ENCODE measurements around the gene SAMD3.

SAMD3 gene

DNA sequence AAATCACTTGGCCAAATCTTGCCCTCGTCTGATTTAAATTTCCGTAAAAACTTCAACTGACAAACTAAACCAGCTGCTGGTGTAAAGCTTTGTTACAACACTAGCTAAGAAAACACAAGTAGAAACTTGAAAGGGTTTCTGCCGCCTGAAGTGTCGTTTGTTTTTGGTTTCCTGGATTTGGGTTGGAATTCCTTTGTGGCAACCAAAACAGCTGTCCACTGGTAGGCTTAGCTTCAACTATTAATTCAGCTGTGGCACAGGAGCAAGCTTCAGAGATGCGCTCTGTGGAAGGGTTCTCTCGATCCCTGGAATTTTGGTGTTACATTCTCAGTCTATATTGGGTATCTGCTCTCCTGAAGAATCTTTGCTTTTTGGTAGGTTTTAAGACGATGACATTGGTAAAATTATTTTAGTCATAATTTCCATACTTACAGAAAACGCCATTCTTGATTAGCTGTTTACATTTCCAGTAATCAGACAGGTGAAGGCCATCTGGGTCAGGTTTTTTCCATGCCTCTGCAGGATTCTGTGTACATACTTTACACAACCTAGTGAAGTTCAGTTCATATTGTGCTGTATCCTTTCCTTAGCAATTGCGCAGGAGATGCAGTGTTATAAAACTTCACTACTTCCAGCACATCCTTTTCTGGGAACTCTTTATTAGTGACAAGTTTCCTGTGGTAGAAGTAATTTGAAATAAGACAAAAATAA lies 29.9 kb upstream of the SAMD3 start:
- H3K4me3 ChIP-seq (ENCODE audit: low read length, poor library complexity, severe bottlenecking) = no peak overlapping the region
- no peaks in the 10 kb centered on the region for H4K20me1 ChIP-seq (ENCODE audit: insufficient read depth, low read length, poor library complexity, severe bottlenecking)
- H3K4me1 ChIP-seq (ENCODE audit: insufficient read depth, low read length, poor library complexity, severe bottlenecking) = no peaks in the 10 kb centered on the region
- TF ChIP-seq, protein P1, sequence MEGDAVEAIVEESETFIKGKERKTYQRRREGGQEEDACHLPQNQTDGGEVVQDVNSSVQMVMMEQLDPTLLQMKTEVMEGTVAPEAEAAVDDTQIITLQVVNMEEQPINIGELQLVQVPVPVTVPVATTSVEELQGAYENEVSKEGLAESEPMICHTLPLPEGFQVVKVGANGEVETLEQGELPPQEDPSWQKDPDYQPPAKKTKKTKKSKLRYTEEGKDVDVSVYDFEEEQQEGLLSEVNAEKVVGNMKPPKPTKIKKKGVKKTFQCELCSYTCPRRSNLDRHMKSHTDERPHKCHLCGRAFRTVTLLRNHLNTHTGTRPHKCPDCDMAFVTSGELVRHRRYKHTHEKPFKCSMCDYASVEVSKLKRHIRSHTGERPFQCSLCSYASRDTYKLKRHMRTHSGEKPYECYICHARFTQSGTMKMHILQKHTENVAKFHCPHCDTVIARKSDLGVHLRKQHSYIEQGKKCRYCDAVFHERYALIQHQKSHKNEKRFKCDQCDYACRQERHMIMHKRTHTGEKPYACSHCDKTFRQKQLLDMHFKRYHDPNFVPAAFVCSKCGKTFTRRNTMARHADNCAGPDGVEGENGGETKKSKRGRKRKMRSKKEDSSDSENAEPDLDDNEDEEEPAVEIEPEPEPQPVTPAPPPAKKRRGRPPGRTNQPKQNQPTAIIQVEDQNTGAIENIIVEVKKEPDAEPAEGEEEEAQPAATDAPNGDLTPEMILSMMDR (conservative IDR thresholded peaks at IDR 0.05; ENCODE audit: low read length) = no peak
- TF ChIP-seq EZH2phosphoT487 (IDR thresholded peaks at IDR 0.05; ENCODE audit: borderline replicate concordance) = no peak
- H3K79me2 ChIP-seq (ENCODE audit: insufficient read depth, low read length) = no peaks in the 10 kb centered on the region
- no peaks in the 10 kb centered on the region for H3K27me3 ChIP-seq (ENCODE audit: insufficient read depth, low read length, poor library complexity, severe bottlenecking)
- H3K9ac ChIP-seq (ENCODE audit: low read depth, low read length, poor library complexity, severe bottlenecking) = no peak overlapping the region
- H3K9me2 ChIP-seq (replicated peaks; ENCODE audit: low read depth, low read length) = no peaks in the 10 kb centered on the region; the same call in 1 of the 2 replicates
- no peaks in the 10 kb centered on the region for H3F3A ChIP-seq (ENCODE audit: low read depth)
- no peaks in the 10 kb centered on the region for H3K36me3 ChIP-seq (ENCODE audit: insufficient read depth, low read length)
- no peak overlapping the region for H2AFZ ChIP-seq (ENCODE audit: low read length)
- H3K4me2 ChIP-seq (ENCODE audit: low read depth, low read length, poor library complexity, severe bottlenecking) = no peak overlapping the region
- no peaks in the 10 kb centered on the region for H3K9me3 ChIP-seq (ENCODE audit: insufficient read depth, low read depth, low read length)

DNA sequence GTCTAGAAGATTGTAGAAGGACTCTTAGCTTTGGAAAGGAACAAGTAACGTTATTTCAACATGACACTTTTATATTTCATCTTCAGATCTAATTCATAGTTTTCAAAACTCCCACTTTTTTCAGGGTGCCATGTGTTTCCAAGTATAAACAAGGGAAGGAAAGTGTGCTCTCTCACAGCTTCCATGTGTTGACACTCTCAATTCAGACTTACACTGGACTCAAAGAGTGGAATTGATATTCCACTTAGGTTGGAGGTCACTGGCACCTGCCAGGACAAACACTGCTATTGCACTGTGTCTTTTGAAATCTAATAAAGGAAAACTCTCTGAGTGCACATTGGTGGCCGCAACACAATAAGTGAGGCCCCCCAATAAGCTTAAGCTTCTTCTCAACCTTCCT lies 22.5 kb upstream of the SAMD3 start:
- Histone ChIP-seq H3K4me3 (ENCODE audit: low read length, poor library complexity, severe bottlenecking) (no peak overlapping the region), H3K36me3 (ENCODE audit: insufficient read depth, low read length) (no peaks in the 10 kb centered on the region), H3K9ac (ENCODE audit: low read depth, low read length, poor library complexity, severe bottlenecking) (no peak overlapping the region), H4K20me1 (ENCODE audit: insufficient read depth, low read length, poor library complexity, severe bottlenecking) (no peaks in the 10 kb centered on the region), H2AFZ (ENCODE audit: low read length) (no peak overlapping the region), H3K9me2 (replicated peaks; ENCODE audit: low read depth, low read length) (no peaks in the 10 kb centered on the region), H3K79me2 (ENCODE audit: insufficient read depth, low read length) (no peaks in the 10 kb centered on the region), H3K9me3 (ENCODE audit: insufficient read depth, low read depth, low read length) (no peaks in the 10 kb centered on the region), H3K4me1 (ENCODE audit: insufficient read depth, low read length, poor library complexity, severe bottlenecking) (no peaks in the 10 kb centered on the region), H3K4me2 (ENCODE audit: low read depth, low read length, poor library complexity, severe bottlenecking) (no peak overlapping the region), H3K27me3 (ENCODE audit: insufficient read depth, low read length, poor library complexity, severe bottlenecking) (no peaks in the 10 kb centered on the region), H3F3A (ENCODE audit: low read depth) (no peaks in the 10 kb centered on the region)
- no peak for TF ChIP-seq EZH2phosphoT487 (IDR thresholded peaks at IDR 0.05; ENCODE audit: borderline replicate concordance)
- TF ChIP-seq, protein P1 (conservative IDR thresholded peaks at IDR 0.05; ENCODE audit: low read length) = no peak

DNA sequence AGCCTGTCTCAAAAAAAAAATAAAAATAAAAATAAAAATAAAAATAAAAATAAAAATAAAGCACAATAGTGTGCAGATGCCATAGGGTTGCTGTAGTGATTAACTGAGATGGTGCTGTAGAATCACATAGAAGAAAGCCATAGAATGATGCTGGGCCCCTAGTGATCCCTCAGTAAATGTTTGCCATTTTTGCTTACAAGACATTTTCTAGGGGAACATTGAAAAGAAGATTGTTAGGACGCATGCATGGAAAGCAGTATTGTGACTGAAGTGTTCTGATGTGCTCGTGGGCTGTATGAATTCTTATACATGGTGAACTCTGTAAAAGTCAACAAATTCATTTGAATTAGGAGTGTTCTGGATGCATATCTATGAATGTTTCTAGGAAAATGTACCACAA lies 22.0 kb upstream of the SAMD3 start:
- Histone ChIP-seq H3F3A (ENCODE audit: low read depth) (no peaks in the 10 kb centered on the region), H3K9me3 (ENCODE audit: insufficient read depth, low read depth, low read length) (no peaks in the 10 kb centered on the region), H3K9me2 (replicated peaks; ENCODE audit: low read depth, low read length) (no peaks in the 10 kb centered on the region), H3K4me1 (ENCODE audit: insufficient read depth, low read length, poor library complexity, severe bottlenecking) (no peaks in the 10 kb centered on the region), H3K27me3 (ENCODE audit: insufficient read depth, low read length, poor library complexity, severe bottlenecking) (no peaks in the 10 kb centered on the region), H2AFZ (ENCODE audit: low read length) (no peak overlapping the region), H3K9ac (ENCODE audit: low read depth, low read length, poor library complexity, severe bottlenecking) (no peak overlapping the region), H3K79me2 (ENCODE audit: insufficient read depth, low read length) (no peaks in the 10 kb centered on the region), H3K36me3 (ENCODE audit: insufficient read depth, low read length) (no peaks in the 10 kb centered on the region), H3K4me3 (ENCODE audit: low read length, poor library complexity, severe bottlenecking) (no peak overlapping the region), H3K4me2 (ENCODE audit: low read depth, low read length, poor library complexity, severe bottlenecking) (no peak overlapping the region), H4K20me1 (ENCODE audit: insufficient read depth, low read length, poor library complexity, severe bottlenecking) (no peaks in the 10 kb centered on the region)
- no peak for TF ChIP-seq EZH2phosphoT487 (IDR thresholded peaks at IDR 0.05; ENCODE audit: borderline replicate concordance)
- TF ChIP-seq, protein P1 (conservative IDR thresholded peaks at IDR 0.05; ENCODE audit: low read length) = no peak
